WI38 (cell line): ENCODE data around the gene SLC38A11.

Experiments
- H3K4me3 ChIP-seq: 2 replicates; pipeline ENCODE4 v1.5.1; 2011; ENCODE audit warnings: low read depth, mild to moderate bottlenecking, control low read depth, low read length
- TF ChIP-seq, protein P1 (sequence below): IDR thresholded peaks from 2 replicates; pipeline ENCODE4 v1.5.1; 2012; ENCODE audit warnings: low read depth, mild to moderate bottlenecking, control low read depth, low read length

Gene SLC38A11

DNA sequence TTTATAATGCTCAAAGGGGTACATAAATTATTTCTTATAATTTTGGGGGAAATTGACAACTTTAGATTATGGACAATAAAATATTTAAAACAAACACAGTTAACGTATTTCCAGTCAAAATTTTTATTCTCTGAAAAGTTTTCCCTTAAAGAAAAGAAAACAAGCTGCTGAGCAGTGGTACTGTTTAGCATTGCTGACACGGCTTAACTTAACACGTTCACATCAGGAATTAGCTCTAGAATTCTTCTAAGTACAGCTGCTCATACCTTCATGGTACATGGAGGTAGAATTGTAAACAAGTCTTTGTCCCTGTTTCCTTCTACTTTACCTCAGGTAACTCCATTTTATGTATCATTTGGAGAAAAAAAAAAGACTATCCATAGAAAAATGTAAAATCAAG is 2.0 kb downstream of the SLC38A11 start:
- no peak overlapping the region for H3K4me3 ChIP-seq
- TF ChIP-seq, protein P1, sequence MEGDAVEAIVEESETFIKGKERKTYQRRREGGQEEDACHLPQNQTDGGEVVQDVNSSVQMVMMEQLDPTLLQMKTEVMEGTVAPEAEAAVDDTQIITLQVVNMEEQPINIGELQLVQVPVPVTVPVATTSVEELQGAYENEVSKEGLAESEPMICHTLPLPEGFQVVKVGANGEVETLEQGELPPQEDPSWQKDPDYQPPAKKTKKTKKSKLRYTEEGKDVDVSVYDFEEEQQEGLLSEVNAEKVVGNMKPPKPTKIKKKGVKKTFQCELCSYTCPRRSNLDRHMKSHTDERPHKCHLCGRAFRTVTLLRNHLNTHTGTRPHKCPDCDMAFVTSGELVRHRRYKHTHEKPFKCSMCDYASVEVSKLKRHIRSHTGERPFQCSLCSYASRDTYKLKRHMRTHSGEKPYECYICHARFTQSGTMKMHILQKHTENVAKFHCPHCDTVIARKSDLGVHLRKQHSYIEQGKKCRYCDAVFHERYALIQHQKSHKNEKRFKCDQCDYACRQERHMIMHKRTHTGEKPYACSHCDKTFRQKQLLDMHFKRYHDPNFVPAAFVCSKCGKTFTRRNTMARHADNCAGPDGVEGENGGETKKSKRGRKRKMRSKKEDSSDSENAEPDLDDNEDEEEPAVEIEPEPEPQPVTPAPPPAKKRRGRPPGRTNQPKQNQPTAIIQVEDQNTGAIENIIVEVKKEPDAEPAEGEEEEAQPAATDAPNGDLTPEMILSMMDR = no peak

DNA sequence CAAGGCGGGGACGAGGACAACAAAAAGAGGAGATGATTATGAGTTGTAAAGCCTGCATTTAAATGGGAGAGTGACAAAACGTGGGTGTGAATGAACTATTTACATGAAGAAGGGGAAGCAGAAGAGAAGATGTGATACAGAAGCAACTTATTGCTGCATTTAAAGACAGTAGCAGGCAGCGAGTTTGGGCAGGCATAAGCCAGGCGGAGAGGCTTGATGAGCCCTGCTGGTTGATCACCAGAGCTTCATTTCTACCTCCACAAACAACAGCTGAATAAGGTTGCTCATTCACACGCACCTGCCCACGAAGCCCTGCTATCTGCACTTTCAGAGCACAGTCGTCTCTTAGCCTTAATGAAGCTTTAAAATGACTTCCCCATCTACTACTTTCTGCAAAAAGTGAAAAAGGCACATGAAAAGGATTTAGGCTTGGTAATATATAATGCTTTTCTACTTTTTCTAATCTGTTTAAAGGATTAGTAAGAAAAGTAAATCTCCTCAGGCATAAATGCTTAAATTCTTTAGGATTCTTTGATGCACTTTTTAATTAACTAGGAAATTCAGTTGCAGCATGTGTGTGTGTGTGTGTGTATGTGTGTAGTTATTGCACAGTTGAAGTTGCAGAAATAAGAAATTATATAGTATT is 3.1 kb downstream of the SLC38A11 start:
- TF ChIP-seq, protein P1 = no peak
- no peak overlapping the region for H3K4me3 ChIP-seq

DNA sequence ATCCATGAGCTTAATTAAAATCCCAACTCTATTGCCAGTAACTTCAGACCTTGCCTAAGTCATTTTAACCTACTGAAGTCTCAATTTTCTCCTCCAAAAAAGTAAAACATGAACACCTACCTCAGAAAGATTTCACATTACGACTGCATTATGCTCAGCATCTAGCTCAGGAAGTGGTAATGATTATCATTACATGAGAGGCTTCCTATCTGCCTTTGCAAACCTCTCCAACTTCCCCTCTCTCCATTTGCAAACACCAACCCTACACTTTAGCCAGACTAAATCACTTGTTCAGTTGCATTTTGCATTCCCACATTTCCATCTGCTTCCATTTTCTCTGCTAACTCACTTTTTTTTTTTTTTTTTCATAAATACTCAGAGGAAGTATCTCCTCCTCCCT is 6.8 kb downstream of the SLC38A11 start:
- H3K4me3 ChIP-seq = no peak overlapping the region
- TF ChIP-seq, protein P1 = no peak

DNA sequence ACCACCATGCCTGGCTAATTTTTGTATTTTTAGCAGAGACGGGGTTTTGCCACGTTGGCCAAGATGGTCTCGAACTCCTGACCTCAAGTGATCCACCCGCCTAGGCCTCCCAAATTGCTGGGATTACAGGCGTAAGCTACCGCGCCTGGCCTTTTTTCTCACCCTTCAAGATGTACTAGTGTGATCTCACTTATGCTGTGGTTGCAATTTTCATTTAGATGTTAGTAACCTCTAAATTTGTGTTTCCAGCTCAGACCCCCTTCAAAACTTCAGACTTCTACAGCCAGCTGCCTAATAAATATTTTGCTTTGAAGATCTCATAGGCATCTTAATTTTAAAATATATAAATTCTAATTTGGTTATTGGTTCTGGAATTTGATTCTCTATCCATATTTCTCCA is 8.0 kb downstream of the SLC38A11 start:
- TF ChIP-seq, protein P1 = no peak
- no peak overlapping the region for H3K4me3 ChIP-seq

DNA sequence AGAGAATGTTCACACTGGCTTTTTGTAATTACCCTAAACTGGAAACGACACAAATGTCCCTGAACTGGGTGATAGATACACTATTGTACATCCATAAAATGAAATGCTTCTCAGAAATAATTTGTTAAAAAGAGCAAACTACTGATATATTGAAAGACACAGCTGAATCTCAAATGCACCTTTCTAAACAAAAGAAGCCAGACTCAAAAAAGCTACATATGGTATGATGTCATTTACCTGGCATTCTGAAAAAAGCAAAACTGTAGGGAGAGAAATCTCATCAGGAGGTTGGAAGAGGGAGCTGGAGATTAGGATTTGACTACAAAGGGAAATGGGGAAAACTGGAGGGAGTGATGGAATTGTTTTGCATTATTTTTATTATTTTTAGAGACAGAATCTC is 12.0 kb downstream of the SLC38A11 start:
- TF ChIP-seq, protein P1 = no peak
- H3K4me3 ChIP-seq = no peak overlapping the region

DNA sequence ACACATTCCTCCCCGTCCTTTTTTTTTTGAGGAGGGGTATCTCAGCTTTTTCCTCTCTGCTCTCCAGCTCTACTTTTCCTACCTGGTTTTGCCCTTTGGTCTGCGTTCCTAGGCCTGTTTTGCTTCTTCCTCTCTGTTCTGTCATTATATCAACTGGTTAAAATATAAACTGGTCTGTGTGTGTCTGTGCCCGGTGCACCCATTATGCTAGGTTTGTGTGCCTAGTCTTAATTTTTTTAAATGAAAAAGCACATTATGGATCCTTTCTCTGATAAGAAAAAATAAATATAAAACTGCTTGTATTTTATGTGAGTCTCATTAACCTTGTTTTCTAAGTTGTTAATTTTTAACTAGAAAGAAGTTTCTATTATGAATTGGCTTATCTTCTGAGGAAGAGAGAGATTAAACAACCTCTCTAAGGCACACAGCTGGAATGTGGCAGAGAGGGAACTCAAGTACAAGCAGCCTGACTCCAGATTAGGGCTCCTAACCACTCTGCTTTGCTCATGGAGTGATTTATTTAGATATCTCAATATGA is 17.4 kb downstream of the SLC38A11 start:
- no peak overlapping the region for H3K4me3 ChIP-seq
- TF ChIP-seq, protein P1 = no peak

DNA sequence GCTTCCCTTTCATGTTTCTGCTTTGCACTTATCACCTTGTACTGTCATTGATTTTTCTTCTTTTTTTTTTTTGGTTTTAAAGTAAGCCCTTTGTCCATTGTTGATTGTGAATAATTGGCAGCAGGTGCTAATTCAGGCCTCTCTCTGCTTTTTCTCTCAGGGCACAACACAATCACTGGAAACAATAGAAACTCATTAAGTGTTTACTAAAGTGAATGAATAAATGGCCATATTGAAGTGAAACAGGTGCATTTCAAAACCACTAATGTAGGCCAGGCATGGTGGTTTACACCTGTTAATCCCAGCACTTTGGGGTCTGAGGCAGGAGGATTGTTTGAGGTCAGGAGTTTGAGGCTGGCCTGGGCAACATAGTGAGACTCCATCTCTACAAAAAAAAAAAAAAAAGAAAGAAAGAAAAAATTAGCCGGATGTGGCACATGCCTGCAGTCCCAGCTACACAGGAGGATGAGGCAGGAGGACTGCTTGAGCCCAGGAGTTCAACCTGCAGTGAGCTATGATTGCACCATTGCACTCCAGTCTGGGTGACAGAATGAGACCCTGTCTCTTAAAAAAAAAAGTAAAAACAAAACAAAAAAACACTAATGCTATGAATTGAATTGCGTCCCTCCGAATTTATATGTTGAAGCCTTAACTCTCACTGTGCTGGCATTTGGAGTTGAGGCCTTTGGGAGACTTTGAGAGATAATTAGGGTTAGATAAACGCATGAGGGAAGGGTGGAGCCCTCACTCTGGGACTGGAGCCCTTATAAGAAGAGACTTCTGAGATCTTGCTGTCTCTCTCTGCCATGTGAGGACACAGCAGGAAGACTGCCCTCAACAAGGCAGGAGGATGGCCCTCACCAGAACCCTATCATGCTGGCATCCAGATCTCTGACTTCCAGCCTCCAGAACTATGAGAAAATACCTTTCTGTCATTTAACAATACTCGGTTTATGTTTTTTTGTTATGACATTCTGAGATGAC is 19.9 kb downstream of the SLC38A11 start:
- H3K4me3 ChIP-seq = no peak overlapping the region
- TF ChIP-seq, protein P1 = no peak
